Liver (tissue), 9 donors: ENCODE results near the gene PAX9. TPM values are rescaled to one million over a fixed set of nuclear protein-coding genes. Genes with fewer than 3 reads are reported as not detected.

Experiments used
- DNase-seq: peaks from one replicate; pipeline ENCODE4 v3.0.0-alpha.2; 2017; ENCODE audit warnings: low spot score
- H3K27ac ChIP-seq, 2 donors: one replicate each; pipeline ENCODE4 v1.7.0; 2013; ENCODE audit warnings: inconsistent platforms in 2 of 2, low read length in 2 of 2, control low read depth in 1 of 2, low read depth in 1 of 2, mild to moderate bottlenecking in 1 of 2
- H3K27me3 ChIP-seq, 4 donors: one replicate each; pipeline versions ENCODE4 v1.6.1 to v1.7.0; 2013; ENCODE audit warnings: low read length in 3 of 4, inconsistent platforms in 1 of 4, mild to moderate bottlenecking in 1 of 4, moderate library complexity in 1 of 4; ENCODE audit not compliant: control insufficient read depth in 4 of 4, insufficient read depth in 4 of 4
- H3K36me3 ChIP-seq, 4 donors: one replicate each; pipeline versions ENCODE4 v1.6.1 to v1.7.0; 2013; ENCODE audit warnings: low read length in 3 of 4, mild to moderate bottlenecking in 3 of 4, low read depth in 1 of 4, moderate library complexity in 1 of 4; ENCODE audit not compliant: control insufficient read depth in 4 of 4, insufficient read depth in 3 of 4
- H3K4me1 ChIP-seq, 4 donors: one replicate each; pipeline versions ENCODE4 v1.6.1 to v1.7.0; 2013; ENCODE audit warnings: low read length in 3 of 4, mild to moderate bottlenecking in 3 of 4, moderate library complexity in 1 of 4; ENCODE audit not compliant: control insufficient read depth in 4 of 4, insufficient read depth in 4 of 4
- H3K4me3 ChIP-seq, 3 donors: one replicate each; pipeline versions ENCODE4 v1.6.1 to v1.7.0; 2013; ENCODE audit warnings: low read length in 3 of 3, control low read depth in 1 of 3, low read depth in 1 of 3, mild to moderate bottlenecking in 1 of 3
- H3K9ac ChIP-seq, 2 donors: one replicate each; pipeline ENCODE4 v1.7.0; 2013; ENCODE audit warnings: low read length in 2 of 2, mild to moderate bottlenecking in 2 of 2, moderate library complexity in 2 of 2, control low read depth in 1 of 2, low read depth in 1 of 2
- H3K9me3 ChIP-seq, 4 donors: one replicate each; pipeline versions ENCODE4 v1.6.1 to v1.7.0; 2013; ENCODE audit warnings: low read length in 3 of 4; ENCODE audit not compliant: control insufficient read depth in 4 of 4
- EGR1 ChIP-seq, 2 donors: IDR thresholded peaks; 2 replicates each; pipeline ENCODE4 v1.6.1; 2016 to 2018; ENCODE audit warnings: antibody characterized with exemption in 2 of 2, low read depth in 2 of 2
- FOXA1 ChIP-seq: IDR thresholded peaks from 2 replicates; pipeline ENCODE4 v1.6.1; 2016; ENCODE audit warnings: antibody characterized with exemption
- FOXA2 ChIP-seq: IDR thresholded peaks from 2 replicates; pipeline ENCODE4 v1.6.1; 2016; ENCODE audit warnings: antibody characterized with exemption
- HNF4A ChIP-seq, 2 donors: conservative IDR thresholded peaks; 2 replicates each; pipeline ENCODE4 v1.6.1; 2016; ENCODE audit warnings: antibody characterized with exemption in 2 of 2, mild to moderate bottlenecking in 2 of 2
- HNF4G ChIP-seq: IDR thresholded peaks from 2 replicates; pipeline ENCODE4 v1.6.1; 2016; ENCODE audit warnings: antibody characterized with exemption
- NR2F2 ChIP-seq: IDR thresholded peaks from 2 replicates; pipeline ENCODE4 v1.6.1; 2016; ENCODE audit warnings: antibody characterized with exemption
- REST ChIP-seq: IDR thresholded peaks from 2 replicates; pipeline ENCODE4 v1.6.1; 2016; ENCODE audit warnings: antibody characterized with exemption, mild to moderate bottlenecking
- RXRA ChIP-seq, 2 donors: IDR thresholded peaks; 2 replicates each; pipeline ENCODE4 v1.6.1; 2017 to 2018; ENCODE audit warnings: antibody characterized with exemption in 2 of 2, mild to moderate bottlenecking in 1 of 2
- SP1 ChIP-seq: IDR thresholded peaks from 2 replicates; pipeline ENCODE4 v1.6.1; 2018; ENCODE audit warnings: antibody characterized with exemption, mild to moderate bottlenecking
- YY1 ChIP-seq: IDR thresholded peaks from 2 replicates; pipeline ENCODE4 v1.6.1; 2016; ENCODE audit warnings: antibody characterized with exemption, mild to moderate bottlenecking
- ZBTB33 ChIP-seq: IDR thresholded peaks from 2 replicates; pipeline ENCODE4 v1.6.1; 2016; ENCODE audit warnings: antibody characterized with exemption
- WGBS: extraction: QIAGEN DNeasy Blood & Tissue Kit; methylation state at CpG from one replicate; pipeline ENCODE4 v1.1.7; 2013; 5-methylcytosine and 5-hydroxymethylcytosine counted together
- polyA plus RNA-seq, 2 donors: library from polyadenylated mRNA; stranded (reverse) in 1 of 2; unstranded in 1 of 2; fragments of 200-250 nt in 1 of 2; fragments of >200 nt in 1 of 2; fragmentation: Nextera tagmentation in 1 of 2; extraction: Ambion mirVana in 1 of 2; gene quantifications; one replicate each; pipeline versions ENCODE4 v1.2.1 to v1.2.3, GENCODE V29; 2013 to 2015
- total RNA-seq, 2 donors: library from RNA; depleted of rRNA; stranded (reverse); fragments of >200 nt; gene quantifications; one replicate each; pipeline ENCODE4 v1.2.3, GENCODE V29; 2014
- TF ChIP-seq, protein P1 (sequence below): IDR thresholded peaks from 2 replicates; pipeline ENCODE4 v1.6.1; 2016; ENCODE audit warnings: antibody characterized with exemption
- TF ChIP-seq, protein P2 (sequence below): fragments of 150-350 bp; IDR thresholded peaks from 2 replicates; pipeline ENCODE4 v1.5.1; 2017; ENCODE audit warnings: improper control_type of control experiment, low read depth, low read length; ENCODE audit not compliant: missing input control
- donor health status: healthy.
- donor health status: healthy.
- donor health status: healthy.
- donor health status: healthy.
- donor health status: healthy.

PAX9 gene
- total and polyA plus RNA-seq, 4 donors = 0.03 TPM; not detected in 3

DNA sequence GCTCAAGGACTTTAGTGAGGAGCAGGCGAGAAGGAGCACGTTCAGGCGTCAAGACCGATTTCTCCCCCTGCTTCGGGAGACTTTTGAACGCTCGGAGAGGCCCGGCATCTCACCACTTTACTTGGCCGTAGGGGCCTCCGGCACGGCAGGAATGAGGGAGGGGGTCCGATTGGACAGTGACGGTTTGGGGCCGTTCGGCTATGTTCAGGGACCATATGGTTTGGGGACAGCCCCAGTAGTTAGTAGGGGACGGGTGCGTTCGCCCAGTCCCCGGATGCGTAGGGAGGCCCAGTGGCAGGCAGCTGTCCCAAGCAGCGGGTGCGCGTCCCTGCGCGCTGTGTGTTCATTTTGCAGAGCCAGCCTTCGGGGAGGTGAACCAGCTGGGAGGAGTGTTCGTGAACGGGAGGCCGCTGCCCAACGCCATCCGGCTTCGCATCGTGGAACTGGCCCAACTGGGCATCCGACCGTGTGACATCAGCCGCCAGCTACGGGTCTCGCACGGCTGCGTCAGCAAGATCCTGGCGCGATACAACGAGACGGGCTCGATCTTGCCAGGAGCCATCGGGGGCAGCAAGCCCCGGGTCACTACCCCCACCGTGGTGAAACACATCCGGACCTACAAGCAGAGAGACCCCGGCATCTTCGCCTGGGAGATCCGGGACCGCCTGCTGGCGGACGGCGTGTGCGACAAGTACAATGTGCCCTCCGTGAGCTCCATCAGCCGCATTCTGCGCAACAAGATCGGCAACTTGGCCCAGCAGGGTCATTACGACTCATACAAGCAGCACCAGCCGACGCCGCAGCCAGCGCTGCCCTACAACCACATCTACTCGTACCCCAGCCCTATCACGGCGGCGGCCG lies 1.1 kb downstream of the PAX9 start (continued):
- no peak for TF ChIP-seq RXRA (IDR thresholded peaks at IDR 0.05)
- TF ChIP-seq EGR1 (IDR thresholded peaks at IDR 0.05; ENCODE audit: low read depth in 2 of 2) = no peak
- TF ChIP-seq, protein P1, sequence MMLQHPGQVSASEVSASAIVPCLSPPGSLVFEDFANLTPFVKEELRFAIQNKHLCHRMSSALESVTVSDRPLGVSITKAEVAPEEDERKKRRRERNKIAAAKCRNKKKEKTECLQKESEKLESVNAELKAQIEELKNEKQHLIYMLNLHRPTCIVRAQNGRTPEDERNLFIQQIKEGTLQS = no peak
- TF ChIP-seq HNF4G = no peak
- TF ChIP-seq FOXA1 = no peak
- TF ChIP-seq FOXA2 = no peak
- no peak for TF ChIP-seq HNF4A (conservative IDR thresholded peaks at IDR 0.05)
- TF ChIP-seq, protein P2, sequence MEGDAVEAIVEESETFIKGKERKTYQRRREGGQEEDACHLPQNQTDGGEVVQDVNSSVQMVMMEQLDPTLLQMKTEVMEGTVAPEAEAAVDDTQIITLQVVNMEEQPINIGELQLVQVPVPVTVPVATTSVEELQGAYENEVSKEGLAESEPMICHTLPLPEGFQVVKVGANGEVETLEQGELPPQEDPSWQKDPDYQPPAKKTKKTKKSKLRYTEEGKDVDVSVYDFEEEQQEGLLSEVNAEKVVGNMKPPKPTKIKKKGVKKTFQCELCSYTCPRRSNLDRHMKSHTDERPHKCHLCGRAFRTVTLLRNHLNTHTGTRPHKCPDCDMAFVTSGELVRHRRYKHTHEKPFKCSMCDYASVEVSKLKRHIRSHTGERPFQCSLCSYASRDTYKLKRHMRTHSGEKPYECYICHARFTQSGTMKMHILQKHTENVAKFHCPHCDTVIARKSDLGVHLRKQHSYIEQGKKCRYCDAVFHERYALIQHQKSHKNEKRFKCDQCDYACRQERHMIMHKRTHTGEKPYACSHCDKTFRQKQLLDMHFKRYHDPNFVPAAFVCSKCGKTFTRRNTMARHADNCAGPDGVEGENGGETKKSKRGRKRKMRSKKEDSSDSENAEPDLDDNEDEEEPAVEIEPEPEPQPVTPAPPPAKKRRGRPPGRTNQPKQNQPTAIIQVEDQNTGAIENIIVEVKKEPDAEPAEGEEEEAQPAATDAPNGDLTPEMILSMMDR = no peak
- no peak for TF ChIP-seq ZBTB33

DNA sequence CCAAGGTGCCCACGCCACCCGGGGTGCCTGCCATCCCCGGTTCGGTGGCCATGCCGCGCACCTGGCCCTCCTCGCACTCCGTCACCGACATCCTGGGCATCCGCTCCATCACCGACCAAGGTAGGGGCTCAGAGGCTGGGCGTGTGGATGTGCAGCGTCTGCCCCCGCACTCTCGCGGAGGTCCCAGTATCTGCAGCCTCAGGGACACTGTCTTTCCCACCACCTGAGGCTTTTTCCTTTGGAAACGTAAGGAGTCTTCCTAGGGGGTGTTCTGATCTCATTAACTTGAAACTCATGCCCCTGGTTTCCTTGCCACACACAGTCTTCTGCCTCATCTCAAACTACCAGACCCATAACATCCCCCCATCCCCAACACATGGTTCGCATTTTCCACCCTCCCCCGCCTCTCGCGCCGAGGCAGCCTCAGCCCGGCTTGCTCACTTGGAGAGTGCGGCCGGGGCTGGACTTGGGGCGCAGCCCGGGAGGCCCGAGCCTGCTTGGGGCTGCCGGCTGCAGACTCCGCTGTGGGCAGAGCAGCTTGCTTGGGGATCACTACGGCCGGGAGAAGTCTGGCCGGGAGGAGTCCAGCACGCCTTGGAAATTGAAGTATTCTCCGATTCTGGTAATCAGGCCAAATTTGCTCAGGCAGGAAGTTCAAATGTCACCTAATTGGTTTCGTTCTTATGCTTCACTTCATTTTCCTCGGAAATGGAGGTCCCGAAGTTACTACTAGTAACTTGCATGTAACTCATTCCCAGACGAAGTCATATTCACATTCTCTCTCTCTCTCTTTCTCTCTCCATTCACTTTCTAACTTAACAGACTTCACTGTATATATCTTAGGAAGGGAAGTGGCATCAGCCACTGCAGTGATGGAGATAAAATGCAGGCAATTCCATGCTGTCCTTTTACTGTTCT lies 2.0 kb downstream of the PAX9 start:
- Histone ChIP-seq H3K36me3 (no peaks in the 10 kb centered on the region), H3K27ac (no peak overlapping the region), H3K9me3 (peaks cover 0 to 5% (median 2%) of the 10 kb centered on the region in 4 donors), H3K27me3 (peaks cover 2 to 52% (median 26%) of the 10 kb centered on the region in 4 donors), H3K4me3 (peak overlapping the region in 1 of 3 donors; percentile 8), H3K9ac (no peak overlapping the region), H3K4me1 (peaks cover 18 to 43% (median 28%) of the 10 kb centered on the region in 4 donors)
- 4% methylated on average over 39 of the region's 39 CpGs for WGBS
- no peak for DNase-seq
- no peak for TF ChIP-seq EGR1 (IDR thresholded peaks at IDR 0.05; ENCODE audit: low read depth in 2 of 2)
- no peak for TF ChIP-seq NR2F2
- TF ChIP-seq, protein P2 = no peak
- no peak for TF ChIP-seq REST
- TF ChIP-seq FOXA2 = no peak
- TF ChIP-seq HNF4G = no peak
- TF ChIP-seq RXRA (IDR thresholded peaks at IDR 0.05) = no peak
- no peak for TF ChIP-seq YY1
- no peak for TF ChIP-seq FOXA1
- no peak for TF ChIP-seq SP1
- no peak for TF ChIP-seq HNF4A (conservative IDR thresholded peaks at IDR 0.05)
- no peak for TF ChIP-seq ZBTB33
- TF ChIP-seq, protein P1 = no peak
